Osteoblast (primary cell): ENCODE measurements around the gene RAMP2. TPM values are rescaled to one million over a fixed set of nuclear protein-coding genes. Genes with fewer than 3 reads are reported as not detected.

ENCODE experiments used
- DNase-seq: peaks from one replicate; pipeline ENCODE4 v3.0.0; 2011; ENCODE audit warnings: low spot score, mixed read lengths; ENCODE audit not compliant: insufficient read length; ENCODE audit errors: missing footprints
- H2AFZ ChIP-seq: 2 replicates; pipeline ENCODE4 v1.6.0; 2011; ENCODE audit warnings: mild to moderate bottlenecking, low read length
- H3K27ac ChIP-seq: 2 replicates; pipeline ENCODE4 v1.5.1; 2011; ENCODE audit warnings: mild to moderate bottlenecking, low read depth, low read length, moderate library complexity
- H3K27me3 ChIP-seq: 2 replicates; pipeline ENCODE4 v1.6.0; 2012; ENCODE audit warnings: mild to moderate bottlenecking, control low read depth, inconsistent platforms, low read length, moderate library complexity; ENCODE audit not compliant: insufficient read depth
- H3K36me3 ChIP-seq: 2 replicates; pipeline ENCODE4 v1.5.1; 2011; ENCODE audit warnings: mild to moderate bottlenecking, low read length, control low read depth, moderate library complexity; ENCODE audit not compliant: insufficient read depth
- H3K4me1 ChIP-seq: 2 replicates; pipeline ENCODE4 v1.5.1; 2011; ENCODE audit warnings: mild to moderate bottlenecking, low read length, control low read depth, moderate library complexity; ENCODE audit not compliant: insufficient read depth
- H3K4me2 ChIP-seq: 2 replicates; pipeline ENCODE4 v1.6.0; 2011; ENCODE audit warnings: mild to moderate bottlenecking, low read length; ENCODE audit not compliant: insufficient read depth
- H3K4me3 ChIP-seq: fragments of 200-600 bp; sonication (generic); 3 replicates; pipeline ENCODE4 v1.5.1; 2012; ENCODE audit warnings: mild to moderate bottlenecking, low read length, inconsistent platforms; ENCODE audit not compliant: insufficient read depth
- H3K79me2 ChIP-seq: 2 replicates; pipeline ENCODE4 v1.6.0; 2012; ENCODE audit warnings: mild to moderate bottlenecking, low read length, control low read depth, inconsistent platforms; ENCODE audit not compliant: insufficient read depth
- H3K9me3 ChIP-seq: 2 replicates; pipeline ENCODE4 v1.5.1; 2011; ENCODE audit warnings: low read depth, low read length, control low read depth
- H4K20me1 ChIP-seq: 2 replicates; pipeline ENCODE4 v1.6.0; 2012; ENCODE audit warnings: mild to moderate bottlenecking, low read length, control low read depth; ENCODE audit not compliant: insufficient read depth
- CTCF ChIP-seq: IDR thresholded peaks from 2 replicates; pipeline ENCODE4 v1.5.1; 2011; ENCODE audit warnings: mild to moderate bottlenecking, low read depth, low read length, moderate library complexity; ENCODE audit errors: extremely low read depth
- total RNA-seq: library from RNA; depleted of rRNA; stranded (reverse); fragments of >200 nt; gene quantifications from 2 replicates; pipeline ENCODE4 v1.2.3, GENCODE V29; 2012

Gene RAMP2
- total RNA-seq, 1 donor: not detected

- H3K36me3 ChIP-seq: peaks cover 5% of the 10 kb centered on the region
- peak; percentile 97 for DNase-seq
- peak within 1 kb of the TSS; percentile 97 for H2AFZ ChIP-seq
- H3K4me3 ChIP-seq: peak within 1 kb of the TSS; percentile 92
- H3K27me3 ChIP-seq: no peaks in the 10 kb centered on the region
- H3K27ac ChIP-seq: peak within 1 kb of the TSS; percentile 77
- peaks cover 16% of the 10 kb centered on the region for H3K4me1 ChIP-seq
- peak within 1 kb of the TSS; percentile 88 for H3K4me2 ChIP-seq
- peaks cover 18% of the 10 kb centered on the region for H3K79me2 ChIP-seq
- no peak for TF ChIP-seq CTCF
- no peaks in the 10 kb centered on the region for H3K9me3 ChIP-seq
- H4K20me1 ChIP-seq: no peaks in the 10 kb centered on the region
Measured at GRCh38 chr17:42798383-42799380, 37.7 kb downstream of the RAMP2 start, which contains the start of the genes CNTD1 and COA3. CNTD1 (plus strand) TSS chr17:42798861; CDS start chr17:42799068, 207 bp downstream. COA3 (minus strand) TSS chr17:42798704; CDS start chr17:42798681, 23 bp downstream.

- H3K4me3 ChIP-seq: no peak overlapping the region
- H3K36me3 ChIP-seq: no peaks in the 10 kb centered on the region
- peaks cover 2% of the 10 kb centered on the region for H4K20me1 ChIP-seq
- TF ChIP-seq CTCF: no peak
- DNase-seq: no peak
- no peak overlapping the region for H2AFZ ChIP-seq
- no peak overlapping the region for H3K4me2 ChIP-seq
- no peaks in the 10 kb centered on the region for H3K27me3 ChIP-seq
- no peaks in the 10 kb centered on the region for H3K9me3 ChIP-seq
- H3K4me1 ChIP-seq: peaks cover 3% of the 10 kb centered on the region
- no peak overlapping the region for H3K27ac ChIP-seq
- H3K79me2 ChIP-seq: peaks cover 2% of the 10 kb centered on the region
Measured at GRCh38 chr17:42803074-42803883, 42.3 kb downstream of the RAMP2 start.

GRCh38 chr17:42804918-42805367 is 43.9 kb downstream of the RAMP2 start:
- Histone ChIP-seq H3K36me3 (no peaks in the 10 kb centered on the region), H3K4me3 (no peak overlapping the region), H3K27ac (no peak overlapping the region), H3K9me3 (no peaks in the 10 kb centered on the region), H3K79me2 (no peaks in the 10 kb centered on the region), H3K4me2 (no peak overlapping the region), H3K27me3 (no peaks in the 10 kb centered on the region), H2AFZ (no peak overlapping the region), H3K4me1 (peaks cover 11% of the 10 kb centered on the region), H4K20me1 (peaks cover 2% of the 10 kb centered on the region)
- TF ChIP-seq CTCF: no peak
- DNase-seq: no peak
